OCI-M1 (cell line): Measurements from ENCODE around the gene CD36.

Source experiments
- DNase-seq: peaks from one replicate; lab custom pipeline; 2025; lab: John Stamatoyannopoulos, UW

CD36 gene

GRCh38 chr7:80629023-80629422, 9.4 kb upstream of the CD36 start:
- no peak for DNase-seq

- DNase-seq, result peak; percentile 74
These were observed 7.6 kb upstream of the CD36 start for GRCh38 chr7:80630608-80631405.

- DNase-seq, result peak; percentile 74
These were observed 7.0 kb upstream of the CD36 start for GRCh38 chr7:80631421-80631820.

- DNase-seq, result peak; percentile 88
These were observed 6.3 kb upstream of the CD36 start for GRCh38 chr7:80632139-80632538.

GRCh38 chr7:80632819-80633218, 5.6 kb upstream of the CD36 start:
- DNase-seq, result no peak

GRCh38 chr7:80634505-80634904, 3.9 kb upstream of the CD36 start:
- DNase-seq, result peak; percentile 95

GRCh38 chr7:80635533-80635932, 2.9 kb upstream of the CD36 start:
- no peak for DNase-seq

- DNase-seq, result no peak
These were observed 2.4 kb upstream of the CD36 start for GRCh38 chr7:80635998-80636397.

- peak; percentile 47 for DNase-seq
These were observed 1.7 kb upstream of the CD36 start for GRCh38 chr7:80636709-80637108.

- DNase-seq, result peak; percentile 83
These were observed 988 bp upstream of the CD36 start for GRCh38 chr7:80637454-80637853.

- DNase-seq, result no peak
These were observed 569 bp downstream of the CD36 start for GRCh38 chr7:80639011-80639410.

GRCh38 chr7:80640846-80641245, 2.4 kb downstream of the CD36 start:
- DNase-seq, result peak; percentile 73

- peak; percentile 69 for DNase-seq
These were observed 3.1 kb downstream of the CD36 start for GRCh38 chr7:80641548-80641947.

GRCh38 chr7:80642871-80643270, 4.4 kb downstream of the CD36 start:
- DNase-seq, result peak; percentile 93

- peak; percentile 84 for DNase-seq
These were observed 5.0 kb downstream of the CD36 start for GRCh38 chr7:80643336-80643915.

- peak; percentile 70 for DNase-seq
These were observed 5.6 kb downstream of the CD36 start for GRCh38 chr7:80644054-80644453.

- peak; percentile 98 for DNase-seq
These were observed 7.8 kb downstream of the CD36 start for GRCh38 chr7:80646083-80646865.

- DNase-seq, result peak; percentile 75
These were observed 9.0 kb downstream of the CD36 start for GRCh38 chr7:80647436-80647835.

GRCh38 chr7:80648031-80648600, 9.7 kb downstream of the CD36 start:
- peak; percentile 65 for DNase-seq

- peak; percentile 72 for DNase-seq
These were observed 10.6 kb downstream of the CD36 start for GRCh38 chr7:80649011-80649410.

- DNase-seq, result no peak
These were observed 11.6 kb downstream of the CD36 start for GRCh38 chr7:80650030-80650429.

- no peak for DNase-seq
These were observed 13.0 kb downstream of the CD36 start for GRCh38 chr7:80651471-80651870.

GRCh38 chr7:80653244-80653643, 14.8 kb downstream of the CD36 start:
- DNase-seq, result no peak
